KOPT-K1 (cell line): ENCODE measurements around the gene SFXN2.
"Not testable (repeated sequence)": the region's sequence is repeated elsewhere in the genome, so short reads cannot be mapped to it uniquely, and the experiment has no call there.

ENCODE experiments used
- H3K27ac ChIP-seq: fragments of 200-600 bp; sonication (generic); 2 replicates; pipeline ENCODE4 v1.5.1; 2016; ENCODE audit warnings: antibody characterized with exemption, mild to moderate bottlenecking, low read depth, low read length; ENCODE audit not compliant: poor library complexity, severe bottlenecking
- H3K36me3 ChIP-seq: fragments of 200-600 bp; sonication (generic); 2 replicates; pipeline ENCODE4 v1.5.1; 2017; ENCODE audit warnings: antibody characterized with exemption, mild to moderate bottlenecking, low read length, moderate library complexity; ENCODE audit not compliant: insufficient read depth
- H3K9me3 ChIP-seq: fragments of 200-600 bp; sonication (generic); 2 replicates; pipeline ENCODE4 v1.5.1; 2017; ENCODE audit warnings: antibody characterized with exemption, low read length, mild to moderate bottlenecking; ENCODE audit not compliant: insufficient read depth, poor library complexity, severe bottlenecking

Gene SFXN2

GRCh38 chr10:102744374-102745051, 30.1 kb downstream of the SFXN2 start:
- Histone ChIP-seq H3K36me3 (no peaks in the 10 kb centered on the region), H3K9me3 (no peaks in the 10 kb centered on the region), H3K27ac (peak overlapping the region; percentile 85)

- Histone ChIP-seq H3K27ac (peak overlapping the region; percentile 85), H3K9me3 (no peaks in the 10 kb centered on the region), H3K36me3 (no peaks in the 10 kb centered on the region)
Measured at GRCh38 chr10:102745157-102745556, 30.7 kb downstream of the SFXN2 start.

GRCh38 chr10:102752266-102752930, 38.0 kb downstream of the SFXN2 start:
- no peaks in the 10 kb centered on the region for H3K36me3 ChIP-seq
- H3K27ac ChIP-seq = peak overlapping the region; percentile 20
- no peaks in the 10 kb centered on the region for H3K9me3 ChIP-seq

GRCh38 chr10:102752934-102753664, 38.7 kb downstream of the SFXN2 start:
- H3K9me3 ChIP-seq = no peaks in the 10 kb centered on the region
- peak overlapping the region; percentile 20 for H3K27ac ChIP-seq

GRCh38 chr10:102753718-102754117, 39.3 kb downstream of the SFXN2 start:
- H3K36me3 ChIP-seq = no peaks in the 10 kb centered on the region
- no peaks in the 10 kb centered on the region for H3K9me3 ChIP-seq
- no peak overlapping the region for H3K27ac ChIP-seq

More at GRCh38 chr10:102752934-102753664, 38.7 kb downstream of the SFXN2 start:
- no peaks in the 10 kb centered on the region for H3K36me3 ChIP-seq

- peaks cover 6% of the 10 kb centered on the region for H3K9me3 ChIP-seq
Measured at GRCh38 chr10:102757323-102757722, 42.9 kb downstream of the SFXN2 start.

GRCh38 chr10:102758240-102758932, 44.0 kb downstream of the SFXN2 start:
- Histone ChIP-seq H3K36me3 (peaks cover 4% of the 10 kb centered on the region; the same call in 1 of the 2 replicates), H3K9me3 (peaks cover 6% of the 10 kb centered on the region), H3K27ac (no peak overlapping the region)

More at GRCh38 chr10:102757323-102757722, 42.9 kb downstream of the SFXN2 start:
- H3K27ac ChIP-seq = no peak overlapping the region
- peaks cover 4% of the 10 kb centered on the region; the same call in 1 of the 2 replicates for H3K36me3 ChIP-seq

GRCh38 chr10:102758933-102759262, 44.5 kb downstream of the SFXN2 start:
- H3K27ac ChIP-seq, H3K36me3 ChIP-seq, H3K9me3 ChIP-seq: not testable (repeated sequence)

GRCh38 chr10:102759497-102760210, 45.2 kb downstream of the SFXN2 start:
- Histone ChIP-seq H3K27ac (no peak overlapping the region), H3K36me3 (peaks cover 4% of the 10 kb centered on the region; the same call in 1 of the 2 replicates), H3K9me3 (peaks cover 6% of the 10 kb centered on the region)

- Histone ChIP-seq H3K9me3 (peaks cover 6% of the 10 kb centered on the region), H3K27ac (no peak overlapping the region), H3K36me3 (peaks cover 4% of the 10 kb centered on the region; the same call in 1 of the 2 replicates)
Measured at GRCh38 chr10:102761981-102762380, 47.5 kb downstream of the SFXN2 start.

- Histone ChIP-seq H3K9me3 (peaks cover 6% of the 10 kb centered on the region), H3K27ac (peak overlapping the region; percentile 43), H3K36me3 (peaks cover 4% of the 10 kb centered on the region; the same call in 1 of the 2 replicates)
Measured at GRCh38 chr10:102762401-102763015, 48.1 kb downstream of the SFXN2 start.

- peak overlapping the region; percentile 43 for H3K27ac ChIP-seq
- peaks cover 4% of the 10 kb centered on the region; the same call in 1 of the 2 replicates for H3K36me3 ChIP-seq
- peaks cover 6% of the 10 kb centered on the region for H3K9me3 ChIP-seq
Measured at GRCh38 chr10:102763037-102763607, 48.7 kb downstream of the SFXN2 start.

GRCh38 chr10:102764470-102765161, 50.2 kb downstream of the SFXN2 start:
- Histone ChIP-seq H3K27ac (no peak overlapping the region), H3K36me3 (peaks cover 2% of the 10 kb centered on the region; the same call in 1 of the 2 replicates), H3K9me3 (peaks cover 4% of the 10 kb centered on the region)
